ENCODE results near the gene RNF41. TPM values are rescaled to one million over a fixed set of nuclear protein-coding genes. Genes with fewer than 3 reads are reported as not detected.

The RNF41 gene
- total RNA-seq, 6 experiments from 2014 or later = 10.6 to 23.0 (median 12.3) TPM

DNA sequence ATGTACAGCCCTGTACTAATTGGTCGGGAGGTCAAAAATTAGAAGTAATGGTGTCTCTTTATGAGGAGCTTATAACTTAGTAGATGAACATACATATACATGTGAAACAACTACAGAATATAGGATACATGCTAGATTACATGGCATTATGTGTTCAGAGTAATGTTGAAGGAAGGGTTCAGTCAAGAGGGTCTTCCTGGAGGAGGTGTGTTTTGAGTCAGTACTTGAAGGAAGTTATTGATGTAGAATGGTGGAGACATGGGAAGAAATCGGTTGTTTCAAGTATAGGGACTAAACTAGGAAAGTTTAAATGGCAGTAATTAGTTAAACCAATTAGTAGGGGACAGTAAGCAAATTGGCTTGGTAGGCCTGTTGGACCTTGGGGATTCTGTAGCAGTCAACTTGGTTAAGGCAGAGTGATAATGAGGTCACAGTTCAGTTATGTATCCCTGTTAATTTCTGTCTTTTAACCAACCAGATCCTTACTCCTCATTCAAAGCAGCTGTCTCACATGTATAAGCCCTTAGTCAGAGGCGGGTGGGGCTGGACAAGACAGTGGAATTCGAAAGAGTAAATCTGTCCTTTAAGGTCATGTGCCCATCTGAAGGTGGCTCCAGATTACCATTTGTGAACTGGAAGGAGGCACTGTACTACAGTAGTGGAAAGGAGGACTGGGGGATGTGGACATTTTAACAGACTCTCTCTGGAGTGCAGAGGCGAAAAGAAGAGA lies 39.9 kb upstream of the RNF41 start:
- H3K36me3 ChIP-seq = peaks cover 0 to 3% (median 0%) of the 10 kb centered on the region in 4 donors
- TF ChIP-seq POLR2A (IDR thresholded peaks at IDR 0.05) = no peak
- TF ChIP-seq, protein P1, sequence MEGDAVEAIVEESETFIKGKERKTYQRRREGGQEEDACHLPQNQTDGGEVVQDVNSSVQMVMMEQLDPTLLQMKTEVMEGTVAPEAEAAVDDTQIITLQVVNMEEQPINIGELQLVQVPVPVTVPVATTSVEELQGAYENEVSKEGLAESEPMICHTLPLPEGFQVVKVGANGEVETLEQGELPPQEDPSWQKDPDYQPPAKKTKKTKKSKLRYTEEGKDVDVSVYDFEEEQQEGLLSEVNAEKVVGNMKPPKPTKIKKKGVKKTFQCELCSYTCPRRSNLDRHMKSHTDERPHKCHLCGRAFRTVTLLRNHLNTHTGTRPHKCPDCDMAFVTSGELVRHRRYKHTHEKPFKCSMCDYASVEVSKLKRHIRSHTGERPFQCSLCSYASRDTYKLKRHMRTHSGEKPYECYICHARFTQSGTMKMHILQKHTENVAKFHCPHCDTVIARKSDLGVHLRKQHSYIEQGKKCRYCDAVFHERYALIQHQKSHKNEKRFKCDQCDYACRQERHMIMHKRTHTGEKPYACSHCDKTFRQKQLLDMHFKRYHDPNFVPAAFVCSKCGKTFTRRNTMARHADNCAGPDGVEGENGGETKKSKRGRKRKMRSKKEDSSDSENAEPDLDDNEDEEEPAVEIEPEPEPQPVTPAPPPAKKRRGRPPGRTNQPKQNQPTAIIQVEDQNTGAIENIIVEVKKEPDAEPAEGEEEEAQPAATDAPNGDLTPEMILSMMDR (IDR thresholded peaks at IDR 0.05) = no peak
- DNase-seq = no peak
- H3K4me3 ChIP-seq = no peak overlapping the region
- H3K27ac ChIP-seq = no peak overlapping the region
- peaks cover 0 to 23% (median 11%) of the 10 kb centered on the region in 4 donors for H3K4me1 ChIP-seq
- no peak for ATAC-seq
- H3K27me3 ChIP-seq = no peaks in the 10 kb centered on the region
- WGBS (ENCODE audit: insufficient coverage, low coverage, low lambda C conversion rate, missing lambda C conversion rate) = 84% methylated on average over 5 of the region's 5 CpGs
- intact Hi-C loops (cut with DNase I) = no loop called here
- no peaks in the 10 kb centered on the region for H3K9me3 ChIP-seq

DNA sequence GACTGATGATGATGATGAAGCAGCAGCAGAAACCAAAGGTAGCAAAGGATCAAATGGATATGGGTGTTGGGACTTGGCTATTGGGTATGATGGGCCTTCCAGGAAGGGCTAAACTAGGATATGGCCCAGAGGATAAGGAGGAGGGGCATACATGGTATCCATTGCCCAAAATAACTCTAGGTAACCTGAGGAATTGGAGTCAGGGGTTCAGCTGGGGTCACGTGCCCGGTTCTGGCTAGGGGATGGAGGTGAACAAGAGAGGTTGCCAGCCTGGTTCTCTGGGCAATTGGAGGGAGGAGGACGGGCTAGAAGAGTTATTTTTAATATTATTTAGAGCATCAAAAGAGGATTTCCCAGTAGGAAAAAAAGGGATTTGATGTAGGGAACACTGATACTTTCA lies 39.2 kb upstream of the RNF41 start:
- Histone ChIP-seq H3K27ac (no peak overlapping the region), H3K4me1 (peaks cover 0 to 17% (median 8%) of the 10 kb centered on the region in 4 donors), H3K27me3 (no peaks in the 10 kb centered on the region), H3K36me3 (peaks cover 0 to 10% (median 0%) of the 10 kb centered on the region in 4 donors), H3K9me3 (no peaks in the 10 kb centered on the region), H3K4me3 (no peak overlapping the region)
- intact Hi-C loops (cut with DNase I) = no loop called here
- TF ChIP-seq, protein P1 (IDR thresholded peaks at IDR 0.05) = no peak
- 67% methylated on average over 3 of the region's 3 CpGs for WGBS (ENCODE audit: insufficient coverage, low coverage, low lambda C conversion rate, missing lambda C conversion rate)
- ATAC-seq (no peak), DNase-seq (no peak)

DNA sequence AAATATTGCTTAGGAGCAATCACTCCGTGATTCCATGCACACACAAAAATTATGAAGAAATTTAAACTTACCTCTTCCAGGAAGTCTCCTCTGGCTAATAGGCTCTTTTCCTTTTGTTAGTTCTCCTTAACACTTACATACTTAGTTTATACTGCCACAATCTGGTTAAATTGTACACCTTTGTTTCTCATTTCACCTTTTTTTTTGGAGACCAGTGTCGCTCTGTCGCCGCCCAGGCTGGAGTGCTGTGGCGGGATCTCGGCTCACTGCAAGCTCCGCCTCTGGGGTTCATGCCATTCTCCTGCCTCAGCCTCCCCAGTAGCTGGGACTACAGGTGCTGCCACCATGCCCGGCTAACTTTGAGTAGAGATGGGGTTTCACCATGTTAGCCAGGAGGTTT lies 38.7 kb upstream of the RNF41 start:
- H3K27me3 ChIP-seq = no peaks in the 10 kb centered on the region
- 95% methylated on average over 8 of the region's 8 CpGs for WGBS (ENCODE audit: insufficient coverage, low coverage, low lambda C conversion rate, missing lambda C conversion rate)
- peaks cover 0 to 15% (median 0%) of the 10 kb centered on the region in 4 donors for H3K36me3 ChIP-seq
- no peak overlapping the region for H3K4me3 ChIP-seq
- peaks cover 0 to 15% (median 7%) of the 10 kb centered on the region in 4 donors for H3K4me1 ChIP-seq
- ATAC-seq (no peak), DNase-seq (no peak)
- TF ChIP-seq, protein P1 (IDR thresholded peaks at IDR 0.05) = no peak
- TF ChIP-seq POLR2A (IDR thresholded peaks at IDR 0.05) = no peak
- H3K27ac ChIP-seq = no peak overlapping the region
- intact Hi-C loops (cut with DNase I) = no loop called here
- H3K9me3 ChIP-seq = no peaks in the 10 kb centered on the region

DNA sequence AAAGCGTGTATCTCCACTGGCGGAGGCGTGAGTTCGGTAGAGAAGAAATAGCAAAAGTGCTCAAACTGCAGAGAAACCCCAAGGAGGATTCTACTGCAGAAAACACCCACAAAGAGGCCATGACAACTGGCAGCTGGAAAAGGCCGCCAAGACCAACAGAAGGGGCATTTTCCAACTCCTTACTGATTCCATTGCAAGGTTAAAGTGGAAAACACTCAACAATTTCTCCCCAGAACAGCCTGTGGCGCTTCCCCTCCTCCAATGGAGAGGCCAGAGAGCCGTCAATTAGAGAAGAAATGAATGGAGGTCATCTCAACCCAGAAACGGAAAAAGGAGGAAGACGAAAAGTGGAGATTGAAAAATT lies 37.1 kb upstream of the RNF41 start:
- Histone ChIP-seq H3K4me3 (peak overlapping the region; percentile 93 to 97 (median 97)), H3K4me1 (peaks cover 0 to 15% (median 7%) of the 10 kb centered on the region in 4 donors), H3K9me3 (no peaks in the 10 kb centered on the region), H3K27ac (peak overlapping the region; percentile 74 to 86 (median 75)), H3K36me3 (peaks cover 0 to 30% (median 8%) of the 10 kb centered on the region in 4 donors), H3K27me3 (no peaks in the 10 kb centered on the region)
- TF ChIP-seq, protein P1 (IDR thresholded peaks at IDR 0.05) = no peak
- TF ChIP-seq POLR2A (IDR thresholded peaks at IDR 0.05) = no peak
- DNase-seq = no peak
- no peak for ATAC-seq
- intact Hi-C loops (cut with DNase I) = no loop called here
- 15% methylated on average over 8 of the region's 9 CpGs for WGBS (ENCODE audit: insufficient coverage, low coverage, low lambda C conversion rate, missing lambda C conversion rate)

Data from right lobe of liver (tissue), 6 donors.